ENCODE measurements around the gene COL1A1. TPM values are rescaled to one million over a fixed set of nuclear protein-coding genes. Genes with fewer than 3 reads are reported as not detected.

Gene COL1A1
- total RNA-seq, 2 donors from 2014 or later: 11.2 to 62.3 TPM

GRCh38 chr17:50151041-50151936 is 50.1 kb downstream of the COL1A1 start:
- peak overlapping the region; percentile 67 to 70 for H3K4me3 ChIP-seq
- H3K9me3 ChIP-seq: no peaks in the 10 kb centered on the region
- intact Hi-C loops (cut with DNase I): no loop called here
- peak; percentile 86 to 90 (median 90) for DNase-seq
- peak; percentile 77 for ATAC-seq
- H3K36me3 ChIP-seq (replicated peaks in 1 of 2; ENCODE audit: insufficient read depth in 1 of 2, low read depth in 2 of 2): no peaks in the 10 kb centered on the region
- WGBS, 2 donors: 2% methylated on average over 21 to 26 of the region's 40 CpGs
- peaks cover 65% of the 10 kb centered on the region for H3K4me1 ChIP-seq
- H3K27me3 ChIP-seq: no peaks in the 10 kb centered on the region
- H3K27ac ChIP-seq: peak overlapping the region; percentile 55 to 86 (median 82)
- peak in 2 of 3 donors; percentile 23 to 29 for TF ChIP-seq POLR2A (IDR thresholded peaks at IDR 0.05)
- peak; percentile 57 to 85 (median 73) for TF ChIP-seq CTCF (IDR thresholded peaks at IDR 0.05)

GRCh38 chr17:50150354-50151040 is 50.9 kb downstream of the COL1A1 start, which contains the start of gene PPP1R9B:
Gene PPP1R9B (minus strand): TSS chr17:50150677. CDS start chr17:50150513, 164 bp downstream.
- H3K36me3 ChIP-seq (replicated peaks in 1 of 2; ENCODE audit: insufficient read depth in 1 of 2, low read depth in 2 of 2): no peaks in the 10 kb centered on the region
- no peak for TF ChIP-seq CTCF (IDR thresholded peaks at IDR 0.05)
- no peak for TF ChIP-seq POLR2A (IDR thresholded peaks at IDR 0.05)
- ATAC-seq (peak; percentile 10), DNase-seq (no peak)
- peak within 1 kb of the TSS; percentile 67 to 70 for H3K4me3 ChIP-seq
- no peaks in the 10 kb centered on the region for H3K9me3 ChIP-seq
- no peaks in the 10 kb centered on the region for H3K27me3 ChIP-seq
- intact Hi-C loops (cut with DNase I): no loop called here
- peak within 1 kb of the TSS; percentile 73 to 86 (median 82) for H3K27ac ChIP-seq
- WGBS, 2 donors: 0 to 1% methylated on average over 20 to 69 of the region's 69 CpGs
- peaks cover 70% of the 10 kb centered on the region for H3K4me1 ChIP-seq

GRCh38 chr17:50149417-50150353 is 51.7 kb downstream of the COL1A1 start:
- peak overlapping the region; percentile 73 to 86 (median 82) for H3K27ac ChIP-seq

More at GRCh38 chr17:50149417-50150353, 51.7 kb downstream of the COL1A1 start:
- peak overlapping the region; percentile 67 to 70 for H3K4me3 ChIP-seq
- TF ChIP-seq CTCF (IDR thresholded peaks at IDR 0.05) (peak in 3 of 7 experiments; percentile 9 to 46 (median 46)), POLR2A (IDR thresholded peaks at IDR 0.05) (peak; percentile 32 to 33 (median 33))
- no peaks in the 10 kb centered on the region for H3K36me3 ChIP-seq (replicated peaks in 1 of 2; ENCODE audit: insufficient read depth in 1 of 2, low read depth in 2 of 2)
- peaks cover 66% of the 10 kb centered on the region for H3K4me1 ChIP-seq
- H3K27me3 ChIP-seq: no peaks in the 10 kb centered on the region
- H3K9me3 ChIP-seq: no peaks in the 10 kb centered on the region
- 0 to 1% methylated on average over 1 to 122 of the region's 123 CpGs for WGBS, 2 donors
- DNase-seq: peak; percentile 70 to 79 (median 74)
- intact Hi-C loops (cut with DNase I): no loop called here
- ATAC-seq: peak; percentile 49

Data from body of pancreas (tissue), 4 donors.